GM23338 (cell line): Measurements from ENCODE around the gene NUDT12. TPM values are rescaled to one million over a fixed set of nuclear protein-coding genes. Genes with fewer than 3 reads are reported as not detected.

Source experiments
- ATAC-seq: fragments of 200-7000 bp; cut with Tn5 transposase; 3 replicates; pipeline ENCODE4 v1.9.1; 2020
- DNase-seq: peaks from one replicate; pipeline ENCODE4 v3.0.0-alpha.2; 2015; ENCODE audit warnings: low spot score
- H2AFZ ChIP-seq: fragments of 200-600 bp; sonication (generic); 2 replicates; pipeline ENCODE4 v1.8.0; 2016; ENCODE audit warnings: antibody characterized with exemption, mild to moderate bottlenecking, moderate library complexity
- H3F3A ChIP-seq: fragments of 200-600 bp; sonication (generic); replicated peaks from 2 replicates; pipeline ENCODE4 v1.8.0; 2017; ENCODE audit warnings: antibody characterized with exemption, mixed run types, low read depth
- H3K27ac ChIP-seq: fragments of 200-600 bp; sonication (generic); 2 replicates; pipeline ENCODE4 v1.6.1; 2016; ENCODE audit warnings: low read depth
- H3K27me3 ChIP-seq: fragments of 200-600 bp; sonication (generic); 2 replicates; pipeline ENCODE4 v1.8.0; 2016; ENCODE audit warnings: mild to moderate bottlenecking, mixed run types, moderate library complexity; ENCODE audit not compliant: insufficient read depth
- H3K36me3 ChIP-seq: fragments of 200-600 bp; sonication (generic); 2 replicates; pipeline ENCODE4 v1.8.0; 2016; ENCODE audit warnings: mild to moderate bottlenecking; ENCODE audit not compliant: insufficient read depth
- H3K4me1 ChIP-seq: fragments of 200-600 bp; sonication (generic); 2 replicates; pipeline ENCODE4 v1.8.0; 2016; ENCODE audit warnings: mild to moderate bottlenecking, moderate library complexity; ENCODE audit not compliant: insufficient read depth
- H3K4me2 ChIP-seq: fragments of 200-600 bp; sonication (generic); 2 replicates; pipeline ENCODE4 v1.7.1; 2017; ENCODE audit warnings: mixed run types
- H3K4me3 ChIP-seq: fragments of 200-600 bp; sonication (generic); 2 replicates; pipeline ENCODE4 v1.6.1; 2016; ENCODE audit warnings: mixed run types
- H3K79me2 ChIP-seq: fragments of 200-600 bp; sonication (generic); replicated peaks from 2 replicates; pipeline ENCODE4 v1.8.0; 2017; ENCODE audit warnings: mild to moderate bottlenecking; ENCODE audit not compliant: insufficient read depth
- H3K9me2 ChIP-seq: fragments of 200-600 bp; sonication (generic); 2 replicates; pipeline ENCODE4 v1.8.0; 2017; ENCODE audit not compliant: insufficient read depth
- H4K20me1 ChIP-seq: fragments of 200-600 bp; sonication (generic); replicated peaks from 2 replicates; pipeline ENCODE4 v1.8.0; 2017; ENCODE audit warnings: mild to moderate bottlenecking; ENCODE audit not compliant: insufficient read depth
- H3K27ac Mint-ChIP-seq: 2 replicates; pipeline ENCODE4 v1.8.0; 2020; ENCODE audit warnings: inconsistent platforms, mild to moderate bottlenecking, moderate library complexity, mixed read lengths
- H3K27me3 Mint-ChIP-seq: 3 replicates; pipeline ENCODE4 v1.8.0; 2022; ENCODE audit warnings: low read depth, mild to moderate bottlenecking, moderate library complexity, mixed read lengths, inconsistent platforms; ENCODE audit not compliant: insufficient read depth, poor library complexity
- H3K36me3 Mint-ChIP-seq: 3 replicates; pipeline ENCODE4 v1.8.0; 2021; ENCODE audit warnings: low read depth, mild to moderate bottlenecking, inconsistent platforms, moderate library complexity, mixed read lengths
- H3K4me1 Mint-ChIP-seq: 3 replicates; pipeline ENCODE4 v1.8.0; 2020; ENCODE audit warnings: mild to moderate bottlenecking, inconsistent platforms, mixed read lengths
- H3K4me3 Mint-ChIP-seq: 3 replicates; pipeline ENCODE4 v1.8.0; 2021; ENCODE audit warnings: moderate library complexity, mild to moderate bottlenecking, inconsistent platforms, mixed read lengths
- H3K9me3 Mint-ChIP-seq: 3 replicates; pipeline ENCODE4 v1.8.0; 2020; ENCODE audit warnings: moderate library complexity, mild to moderate bottlenecking, inconsistent platforms, mixed read lengths
- CREB1 ChIP-seq: fragments of 250-450 bp; sonication (Bioruptor Pico); IDR thresholded peaks from 2 replicates; pipeline ENCODE4 v1.5.0; 2020; ENCODE audit warnings: low read depth, mild to moderate bottlenecking, moderate library complexity
- EZH2 ChIP-seq: fragments of 200-600 bp; sonication (generic); IDR thresholded peaks from one replicate; pipeline ENCODE4 v1.8.0; 2017; ENCODE audit warnings: antibody characterized with exemption, mild to moderate bottlenecking, low read depth; ENCODE audit not compliant: unreplicated experiment
- EZH2phosphoT487 ChIP-seq: fragments of 200-600 bp; sonication (generic); IDR thresholded peaks from one replicate; pipeline ENCODE4 v1.8.1; 2018; ENCODE audit warnings: antibody characterized with exemption; ENCODE audit not compliant: unreplicated experiment
- JUNB ChIP-seq: IDR thresholded peaks from one replicate; pipeline ENCODE4 v1.6.1; 2016; ENCODE audit warnings: antibody characterized with exemption; ENCODE audit not compliant: unreplicated experiment
- NANOG ChIP-seq: IDR thresholded peaks from 2 replicates; pipeline ENCODE4 v1.6.1; 2016; ENCODE audit warnings: antibody characterized with exemption, borderline replicate concordance
- STAT1 ChIP-seq: IDR thresholded peaks from one replicate; pipeline ENCODE4 v1.6.1; 2016; ENCODE audit warnings: antibody characterized with exemption; ENCODE audit not compliant: unreplicated experiment
- ZNF114 ChIP-seq: fragments of 250-450 bp; sonication (Bioruptor Pico); IDR thresholded peaks from 2 replicates; pipeline ENCODE4 v1.5.0; 2020; ENCODE audit warnings: mild to moderate bottlenecking, moderate library complexity
- ZNF462 ChIP-seq: fragments of 250-450 bp; sonication (Bioruptor Pico); IDR thresholded peaks from 2 replicates; pipeline ENCODE4 v1.5.0; 2020; ENCODE audit warnings: mild to moderate bottlenecking, moderate library complexity
- polyA plus RNA-seq: library from polyadenylated mRNA; unstranded; fragments of >200 nt; fragmentation: Nextera tagmentation; extraction: Ambion mirVana; gene quantifications from 2 replicates; pipeline ENCODE4 v1.2.1, GENCODE V29; 2016
- total RNA-seq: library from RNA; depleted of rRNA; stranded (reverse); fragments of >200 nt; shearing (Covaris generic); gene quantifications from 2 replicates; pipeline ENCODE4 v1.2.3, GENCODE V29; 2014

NUDT12 gene
- total and polyA plus RNA-seq, 2 experiments from 2014 or later: 11.5 to 12.8 TPM

DNA sequence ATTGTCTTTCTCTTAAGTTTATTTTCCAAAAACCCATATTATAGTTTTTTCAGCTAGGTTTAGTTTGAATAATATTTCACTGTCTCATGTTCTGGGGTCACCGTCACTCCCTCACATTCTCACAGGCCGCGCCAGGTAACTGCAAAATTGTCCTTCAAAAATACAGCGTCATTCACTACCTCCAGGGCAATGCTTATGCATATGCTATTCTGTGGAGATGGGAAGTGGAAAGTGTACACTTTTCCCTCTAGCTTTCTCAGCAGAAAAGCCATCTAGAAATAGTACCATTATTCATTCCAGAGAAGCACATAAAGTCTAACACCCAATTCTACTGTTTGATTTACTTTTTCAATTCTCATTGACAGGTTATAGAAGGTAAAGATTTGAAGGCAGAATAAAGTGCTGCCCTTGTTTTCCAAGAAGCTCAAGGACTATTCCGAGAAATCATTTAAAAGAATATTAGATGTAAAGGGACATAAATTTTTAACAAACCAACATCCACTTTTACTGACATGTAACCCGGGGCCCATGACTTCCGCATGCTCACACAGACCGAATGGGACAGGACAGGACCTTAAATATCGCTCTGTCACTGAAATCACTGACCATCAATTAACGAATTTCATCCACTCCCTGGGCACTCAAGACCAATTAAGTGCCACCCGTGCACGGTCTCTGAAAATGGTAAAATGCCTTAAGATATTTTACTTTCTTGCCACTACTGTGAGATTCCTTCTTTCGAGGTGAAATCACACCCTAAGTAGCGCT, 720 bp downstream of the NUDT12 start (continued):
- TF ChIP-seq JUNB: no peak
- no peak for TF ChIP-seq NANOG
- no peak for TF ChIP-seq ZNF462
- TF ChIP-seq EZH2phosphoT487: no peak
- no peak for TF ChIP-seq EZH2
- no peak for TF ChIP-seq STAT1

DNA sequence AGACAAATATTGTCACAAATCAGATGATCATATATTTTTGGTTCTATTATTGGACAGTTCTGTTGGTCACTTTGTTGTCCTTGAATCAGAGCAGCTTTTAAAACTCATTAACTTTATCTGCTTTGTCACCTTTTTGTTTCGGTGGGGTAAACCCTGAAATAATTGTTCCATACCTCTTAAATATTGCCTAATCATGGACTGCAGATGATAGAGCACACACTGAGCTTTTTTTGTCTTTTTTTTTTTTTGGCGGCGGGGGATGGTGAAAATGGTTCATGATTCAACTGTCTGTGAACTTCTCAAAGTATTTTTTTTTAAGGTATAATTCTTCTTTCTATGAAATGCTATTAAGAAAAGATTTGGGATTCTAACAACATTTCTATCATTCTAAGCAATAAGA, 1.8 kb downstream of the NUDT12 start:
- H3K79me2 ChIP-seq: peaks cover 5% of the 10 kb centered on the region
- H3K36me3 ChIP-seq: no peaks in the 10 kb centered on the region
- no peak overlapping the region for H3K4me3 Mint-ChIP-seq
- H3K27ac ChIP-seq: no peak overlapping the region
- no peak for ATAC-seq
- H3K4me3 ChIP-seq: no peak overlapping the region
- no peak overlapping the region for H3K4me2 ChIP-seq
- H3K9me2 ChIP-seq: no peaks in the 10 kb centered on the region
- H3K4me1 Mint-ChIP-seq: peaks cover 18% of the 10 kb centered on the region
- H3K27me3 Mint-ChIP-seq: no peaks in the 10 kb centered on the region
- H3K4me1 ChIP-seq: peaks cover 8% of the 10 kb centered on the region
- no peaks in the 10 kb centered on the region; the same call in 2 of the 3 replicates for H3K9me3 Mint-ChIP-seq
- no peak overlapping the region for H3K27ac Mint-ChIP-seq
- DNase-seq: no peak
- H3K36me3 Mint-ChIP-seq: no peaks in the 10 kb centered on the region
- H2AFZ ChIP-seq: no peak overlapping the region
- no peaks in the 10 kb centered on the region for H4K20me1 ChIP-seq
- no peaks in the 10 kb centered on the region for H3F3A ChIP-seq
- no peaks in the 10 kb centered on the region for H3K27me3 ChIP-seq
- TF ChIP-seq ZNF114 (no peak), JUNB (no peak), EZH2 (no peak), CREB1 (CRISPR knock-in tag) (no peak), ZNF462 (no peak)
